NCI-H82 treated with DMSO at 0.1 percent for 48 hours (cell line): ENCODE data around the gene HOXC11.

Experiments
- DNase-seq: peaks from one replicate; lab custom pipeline; 2025; ENCODE audit not compliant: unreplicated experiment; lab: John Stamatoyannopoulos, UW

Gene HOXC11

DNA sequence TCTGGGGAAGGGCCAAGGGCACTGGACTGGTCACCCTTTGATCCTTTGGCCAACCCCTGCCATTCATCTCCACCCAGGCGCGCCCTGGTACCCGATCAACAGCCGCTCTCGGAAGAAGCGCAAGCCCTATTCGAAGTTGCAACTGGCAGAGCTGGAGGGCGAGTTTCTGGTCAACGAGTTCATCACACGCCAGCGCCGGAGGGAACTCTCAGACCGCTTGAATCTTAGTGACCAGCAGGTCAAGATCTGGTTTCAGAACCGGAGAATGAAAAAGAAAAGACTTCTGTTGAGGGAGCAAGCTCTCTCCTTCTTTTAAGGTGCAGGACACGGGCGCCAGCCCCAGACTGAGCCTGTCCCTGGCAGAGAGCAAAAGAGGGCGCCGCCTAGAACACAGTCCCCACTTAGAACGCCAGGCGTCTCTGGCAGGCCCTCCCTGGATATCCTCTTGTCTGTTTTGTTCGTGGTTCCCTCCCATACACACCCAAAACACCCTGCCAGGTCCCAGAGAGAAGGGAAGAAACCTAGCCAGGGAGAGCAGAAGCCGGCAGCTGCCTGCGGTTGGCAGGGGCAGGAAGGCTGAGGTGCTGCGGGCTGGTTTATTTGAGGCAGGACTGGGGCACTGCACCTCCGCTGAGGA is 16.6 kb upstream of the HOXC11 start:
- DNase-seq = no peak

- no peak for DNase-seq
Observed at GRCh38 chr12:53956914-53957536, 15.9 kb upstream of the HOXC11 start.

DNA sequence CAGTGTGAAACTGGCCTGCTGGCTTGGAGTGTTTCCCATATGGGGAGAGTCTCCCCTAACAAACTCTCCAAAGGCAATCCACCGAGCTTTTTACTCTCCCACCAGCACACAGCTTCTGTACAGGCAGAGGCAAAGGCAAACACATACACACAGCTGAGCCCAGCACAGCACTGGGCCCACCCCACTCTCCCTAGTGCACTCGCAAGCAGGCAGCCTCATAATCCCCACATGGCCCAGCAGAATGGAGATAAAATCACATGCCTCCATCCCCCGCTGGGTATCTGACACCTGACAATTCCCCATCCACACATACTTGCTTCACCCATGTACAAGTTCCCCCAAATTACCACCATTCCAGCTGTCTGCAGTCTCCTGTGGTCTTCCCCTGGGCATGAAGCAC is 14.8 kb upstream of the HOXC11 start:
- no peak for DNase-seq

DNA sequence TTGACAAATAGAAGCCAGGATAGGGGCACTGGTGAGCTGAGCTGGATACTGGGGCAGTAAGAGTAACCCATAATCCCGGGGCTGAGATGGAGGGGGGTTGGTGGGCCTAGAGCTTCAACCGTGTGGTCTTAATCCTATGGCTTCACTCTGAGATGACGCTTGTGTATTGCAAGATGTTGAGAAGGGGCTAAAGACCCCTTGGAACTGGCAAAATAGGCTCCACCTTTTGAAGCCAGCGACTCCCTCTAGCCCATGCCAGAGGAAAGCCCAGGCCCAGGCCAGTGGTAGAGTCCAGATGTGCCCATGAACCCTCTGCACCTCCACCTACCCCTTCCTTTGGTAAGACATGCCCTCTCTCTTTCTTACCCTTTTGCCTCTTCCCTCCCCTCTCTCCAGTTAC is 13.6 kb upstream of the HOXC11 start:
- DNase-seq = no peak

- DNase-seq = no peak
Observed at GRCh38 chr12:53960187-53961024, 12.5 kb upstream of the HOXC11 start.

GRCh38 chr12:53961025-53961761 is 11.7 kb upstream of the HOXC11 start:
- no peak for DNase-seq

DNA sequence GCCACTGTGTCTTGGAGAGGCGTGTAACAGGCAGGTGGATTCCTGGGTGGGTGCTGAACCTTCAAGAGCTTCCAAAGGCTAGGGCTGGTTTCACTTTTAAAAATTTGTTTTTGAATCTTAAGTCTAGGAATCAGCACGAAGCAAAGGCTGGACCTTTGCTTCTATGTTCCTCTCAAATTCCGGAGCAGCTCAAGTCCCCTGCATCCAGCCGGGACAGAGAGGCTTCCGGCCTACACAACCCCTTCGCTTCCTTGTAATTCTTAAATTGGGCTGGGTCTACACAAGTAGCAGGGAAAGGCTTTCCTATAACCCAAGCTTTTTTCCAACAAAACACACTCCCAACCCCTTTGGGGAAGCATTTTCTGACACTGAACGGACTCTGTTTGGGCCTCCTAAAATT is 9.9 kb upstream of the HOXC11 start:
- DNase-seq = no peak

GRCh38 chr12:53963434-53964314 is 9.3 kb upstream of the HOXC11 start:
- DNase-seq = no peak

DNA sequence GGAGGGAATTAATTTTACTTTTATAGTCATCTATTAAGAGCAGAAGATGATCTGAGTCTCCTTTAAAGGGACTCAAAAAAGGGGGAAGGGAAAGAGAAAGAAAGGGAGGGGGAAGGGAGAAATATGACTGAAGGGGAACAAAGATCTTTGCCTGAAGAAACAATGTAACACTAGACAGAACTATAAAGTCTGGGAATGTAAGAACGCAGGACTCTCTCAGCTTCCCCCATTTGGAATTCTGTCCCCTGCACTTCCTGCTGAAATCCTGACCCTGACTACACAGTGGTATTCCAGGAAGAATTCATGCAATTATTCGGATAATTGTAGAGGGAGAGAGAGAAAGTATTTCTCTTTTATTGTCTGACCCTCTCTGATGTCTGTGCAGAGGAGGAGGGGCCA is 8.6 kb upstream of the HOXC11 start:
- DNase-seq = no peak

GRCh38 chr12:53965281-53966084 is 7.4 kb upstream of the HOXC11 start:
- no peak for DNase-seq

DNA sequence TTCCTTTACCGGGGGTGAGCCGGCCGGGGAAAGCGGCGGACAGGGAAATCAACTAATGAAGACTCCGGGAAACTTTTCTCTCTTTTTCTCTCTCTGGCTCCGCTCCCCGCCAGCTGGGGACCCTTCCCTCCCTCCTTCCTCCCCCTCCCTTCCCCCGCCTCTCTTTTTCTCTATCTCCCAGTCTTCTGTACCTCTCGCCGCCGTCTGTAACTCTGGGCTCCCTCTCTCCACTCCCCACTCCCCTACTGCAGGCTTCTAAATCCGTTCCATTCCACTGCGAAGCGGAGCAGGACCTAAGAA is 6.9 kb upstream of the HOXC11 start:
- DNase-seq = no peak

GRCh38 chr12:53966385-53967133 is 6.4 kb upstream of the HOXC11 start:
- no peak for DNase-seq

DNA sequence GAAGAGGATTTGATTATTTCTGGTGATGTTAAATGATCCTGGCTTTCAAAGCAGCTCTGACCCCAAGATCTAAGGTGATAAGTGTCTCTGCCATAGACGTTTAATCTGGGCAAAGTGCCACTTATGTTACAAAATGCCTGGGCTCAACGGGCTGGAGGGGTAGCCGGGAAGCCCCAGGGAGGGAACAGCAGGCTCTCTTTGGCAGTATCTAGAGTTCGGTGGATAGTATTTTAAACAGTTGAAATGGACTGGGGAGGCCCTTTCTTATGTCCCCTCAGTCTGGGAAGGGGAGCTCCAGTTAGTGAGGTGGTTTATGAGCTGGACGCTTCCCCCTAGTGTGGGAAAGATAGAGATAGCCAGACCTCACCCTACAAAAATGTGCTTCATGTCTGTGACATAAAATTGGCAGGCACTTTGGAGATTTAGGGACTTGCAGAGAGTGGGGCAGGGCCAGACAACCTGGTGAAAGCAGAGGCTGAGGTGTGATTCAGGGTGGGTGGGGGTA is 5.5 kb upstream of the HOXC11 start:
- no peak for DNase-seq

GRCh38 chr12:53968214-53969127 is 4.5 kb upstream of the HOXC11 start:
- no peak for DNase-seq

DNA sequence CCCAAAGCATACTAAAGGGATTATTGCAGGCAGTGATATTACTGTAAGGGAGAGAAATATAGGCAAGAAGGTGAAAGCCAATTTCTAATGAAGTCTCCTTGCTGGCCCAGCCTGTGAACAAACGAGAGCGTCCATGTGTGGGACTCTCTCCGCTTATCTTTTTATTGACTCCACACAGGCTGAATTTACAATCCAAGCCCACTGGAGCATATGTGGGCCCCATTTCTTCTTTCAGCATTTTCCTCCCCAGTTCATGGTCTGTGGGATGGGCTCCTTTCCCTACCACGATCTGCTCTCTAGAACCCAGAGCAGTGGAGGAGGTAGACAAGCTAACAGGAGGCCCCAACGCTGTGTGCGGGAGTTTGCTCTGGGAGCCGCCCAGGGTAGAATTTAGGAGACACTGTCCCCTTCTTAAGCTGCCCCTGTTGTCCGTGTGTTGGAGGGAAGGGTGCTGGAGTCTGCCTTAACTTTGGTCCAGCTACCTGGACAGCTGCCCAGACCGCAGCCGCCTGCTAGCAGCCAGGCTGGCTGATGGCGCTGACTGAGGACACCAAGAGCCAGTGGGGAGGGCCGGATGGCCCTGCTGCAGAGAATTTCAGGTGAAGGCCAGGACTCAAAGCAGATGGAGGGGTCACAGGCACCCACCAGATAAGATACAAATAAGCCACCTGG is 3.2 kb upstream of the HOXC11 start:
- no peak for DNase-seq

DNA sequence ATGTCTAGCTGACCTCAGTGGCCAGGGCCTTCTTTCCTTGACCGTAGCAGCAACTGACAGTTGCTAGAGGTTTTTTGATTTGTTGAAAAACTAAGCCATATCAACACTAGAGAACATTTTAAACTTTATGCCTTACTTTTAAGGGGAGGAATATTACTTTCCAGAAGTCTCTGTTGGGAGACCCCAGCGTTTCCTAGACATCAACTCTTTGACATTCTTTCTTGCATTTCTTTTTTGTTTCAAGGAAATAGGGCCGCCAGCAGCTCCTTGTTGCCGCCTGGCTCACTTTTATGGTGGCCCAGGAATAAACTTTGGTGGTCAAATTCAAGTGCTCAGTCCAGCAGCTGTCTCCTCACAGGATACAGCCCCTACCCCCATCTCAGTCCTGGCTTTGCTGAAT is 2.5 kb upstream of the HOXC11 start:
- no peak for DNase-seq

- no peak for DNase-seq
Observed at GRCh38 chr12:53971129-53971528, 1.8 kb upstream of the HOXC11 start.
